ENCODE results near the gene CMTM6. TPM values are rescaled to one million over a fixed set of nuclear protein-coding genes. Genes with fewer than 3 reads are reported as not detected.
"Not testable (repeated sequence)": the region's sequence is repeated elsewhere in the genome, so short reads cannot be mapped to it uniquely, and the experiment has no call there.

Gene CMTM6
- polyA plus RNA-seq, 3 donors, result 81.6 to 90.3 (median 81.6) TPM

DNA sequence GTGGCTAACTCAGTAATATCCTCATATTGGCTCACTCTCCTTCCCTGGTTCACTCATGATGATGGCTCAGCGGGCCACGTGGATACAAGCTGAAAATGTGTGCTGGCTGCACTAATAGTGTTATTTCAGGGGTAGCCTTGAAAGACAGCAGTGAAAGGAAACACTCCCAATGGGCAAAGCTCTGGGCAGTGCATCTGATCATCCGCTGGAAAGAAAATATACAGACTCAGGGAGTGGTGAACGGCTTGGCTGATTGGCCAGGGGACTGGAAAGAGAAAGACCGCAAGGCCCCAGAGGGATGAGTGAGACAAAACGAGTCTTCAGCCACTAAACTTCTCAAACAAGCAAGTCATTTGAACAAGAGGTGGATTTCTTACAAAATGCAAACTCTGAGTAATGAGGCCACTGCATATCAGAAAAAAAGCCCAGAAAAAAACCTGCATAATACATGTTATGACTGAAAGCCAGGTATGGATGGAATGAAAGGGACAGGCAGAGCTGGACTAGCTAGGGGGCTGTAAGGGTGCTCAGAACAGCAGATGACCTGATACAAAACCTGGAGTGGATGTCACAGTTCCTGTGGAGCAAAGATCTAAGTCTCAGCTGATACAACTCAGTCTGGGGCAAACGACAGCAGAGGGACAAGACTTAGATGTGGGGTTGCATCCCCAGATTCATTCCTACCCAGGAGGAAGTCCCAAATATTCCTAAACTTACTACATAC lies 33.3 kb downstream of the CMTM6 start:
- DNase-seq (ENCODE audit: low read depth in 3 of 3, low spot score in 2 of 3), result no peak

DNA sequence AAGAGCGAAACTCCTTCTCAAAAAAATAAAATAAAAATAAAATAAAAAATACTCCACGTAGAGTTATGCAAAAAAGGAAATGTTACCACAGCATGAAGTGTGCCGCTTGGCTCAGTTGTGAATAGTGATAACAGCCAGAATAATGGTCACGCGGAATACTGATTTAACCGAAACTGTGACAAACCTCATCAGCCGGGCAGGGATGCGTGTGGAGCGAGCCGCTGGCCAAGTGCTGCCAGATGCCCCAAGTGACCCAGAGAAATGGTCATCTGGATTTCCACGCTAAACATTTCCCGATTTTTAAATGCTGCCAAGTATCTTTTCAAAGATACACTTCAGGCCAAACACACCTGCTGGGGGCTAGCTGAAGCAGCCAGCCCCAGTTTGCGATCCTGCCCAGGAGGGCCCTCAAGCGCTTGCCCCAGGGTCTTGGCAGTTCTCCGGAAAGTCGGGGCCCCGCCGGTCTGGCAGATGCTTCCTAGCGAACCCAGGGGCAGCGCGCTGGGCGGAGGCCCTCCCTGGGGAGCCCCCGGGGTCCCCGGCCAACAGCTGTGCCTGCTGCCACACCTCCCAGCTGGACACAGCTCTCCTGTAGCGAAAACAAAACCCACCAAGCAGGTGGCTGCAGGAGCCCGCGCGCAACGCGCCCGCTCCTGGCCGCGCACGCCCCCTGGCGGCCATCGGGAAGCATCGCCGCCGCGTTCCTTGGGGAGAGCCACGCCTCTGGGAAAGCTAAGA lies 35.1 kb downstream of the CMTM6 start:
- DNase-seq (ENCODE audit: low read depth in 3 of 3, low spot score in 2 of 3), result peak; percentile 36 to 61 (median 59)

DNA sequence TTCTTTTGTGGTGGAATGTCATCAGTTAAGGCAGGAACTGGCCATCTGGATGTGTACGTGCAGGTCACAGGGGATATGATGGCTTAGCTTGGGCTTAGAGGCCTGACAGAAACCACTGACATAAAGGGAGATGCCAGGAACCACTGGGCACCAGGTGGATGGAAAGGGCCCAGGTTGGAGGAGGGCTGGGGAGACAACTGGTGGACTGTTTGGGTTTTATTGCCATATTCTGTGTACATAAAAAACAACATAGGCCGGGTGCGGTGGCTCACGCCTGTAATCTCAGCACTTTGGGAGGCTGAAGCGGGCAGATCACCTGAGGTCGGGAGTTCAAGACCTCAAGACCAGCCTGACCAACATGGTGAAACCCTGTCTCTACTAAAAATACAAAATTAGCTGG lies 35.8 kb downstream of the CMTM6 start:
- DNase-seq (ENCODE audit: low read depth in 3 of 3, low spot score in 2 of 3), result not testable (repeated sequence)

DNA sequence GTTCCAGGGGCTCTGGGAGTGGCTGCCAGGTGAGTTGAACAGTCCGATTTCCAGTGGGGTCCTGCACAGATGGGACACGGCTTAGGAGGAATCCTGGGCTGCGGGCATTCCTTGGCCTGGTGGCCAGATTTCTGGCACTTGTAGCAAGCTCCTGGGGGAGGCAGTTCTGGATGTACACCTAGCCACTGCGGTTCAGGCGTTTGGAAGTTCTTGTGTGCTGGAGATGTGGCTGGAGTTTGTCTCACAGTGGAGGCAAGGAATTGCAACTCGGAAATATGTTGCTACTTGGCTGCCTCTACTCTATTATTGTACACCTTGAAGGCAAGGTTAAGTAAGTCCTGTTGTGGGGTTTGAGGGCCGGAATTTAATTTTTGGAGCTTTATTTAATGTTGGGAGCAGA lies 37.9 kb downstream of the CMTM6 start:
- DNase-seq (ENCODE audit: low read depth in 3 of 3, low spot score in 2 of 3), result not testable (repeated sequence)

DNA sequence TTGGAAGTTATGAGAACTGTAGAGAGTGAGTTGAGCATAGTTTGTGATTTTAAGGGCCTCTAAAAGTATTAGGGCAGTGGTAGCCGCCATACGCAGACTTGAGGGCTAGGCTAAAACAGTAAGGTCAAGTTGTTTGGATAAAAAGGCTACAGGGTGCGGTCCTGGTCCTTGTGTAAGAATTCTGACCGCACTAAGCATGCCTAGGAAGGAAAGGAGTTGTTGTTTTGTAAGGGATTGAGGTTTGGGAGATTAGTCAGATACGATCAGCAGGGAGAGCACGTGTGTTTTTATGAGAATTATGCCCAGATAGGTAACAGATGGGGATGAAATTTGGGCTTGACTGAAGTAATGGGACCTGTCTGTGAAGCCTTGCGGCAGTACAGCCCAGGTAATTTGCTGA lies 39.2 kb downstream of the CMTM6 start:
- DNase-seq (ENCODE audit: low read depth in 3 of 3, low spot score in 2 of 3), result not testable (repeated sequence)

DNA sequence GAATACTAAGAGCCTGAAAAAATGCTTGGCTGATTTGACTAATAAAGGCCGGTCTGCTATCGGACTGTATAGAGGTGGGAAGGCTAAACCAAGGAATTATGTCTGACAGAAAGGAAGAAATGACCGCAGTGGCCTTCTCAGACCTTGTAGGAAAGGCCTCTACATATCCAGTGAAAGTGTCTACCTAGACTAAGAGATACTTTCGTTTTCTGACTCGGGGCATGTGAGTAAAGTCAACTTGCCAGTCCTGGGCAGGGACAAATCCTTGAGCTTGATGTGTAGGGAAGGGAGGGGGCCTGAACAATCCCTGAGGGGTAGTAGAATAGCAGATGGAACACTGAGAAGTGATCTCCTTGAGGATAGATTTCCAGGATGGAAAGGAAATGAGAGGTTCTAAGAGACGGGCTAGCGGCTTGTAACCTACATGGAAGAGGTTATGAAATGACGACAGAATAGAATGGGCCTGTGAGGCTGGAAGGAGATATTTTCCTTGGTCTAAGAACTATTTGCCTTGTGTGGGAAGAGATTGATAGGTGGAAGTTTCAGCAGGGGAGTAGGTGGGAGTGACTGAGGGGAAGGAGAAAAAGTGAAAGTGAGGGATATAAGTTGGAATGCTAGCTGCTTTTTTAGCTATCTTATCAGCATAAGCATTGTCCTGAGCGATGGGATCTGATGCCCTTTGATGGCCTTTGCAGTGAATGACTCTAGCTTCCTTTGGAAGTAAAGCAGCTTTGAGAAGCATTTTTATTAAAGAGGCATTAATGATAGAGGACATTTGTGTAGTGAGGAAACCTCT lies 40.3 kb downstream of the CMTM6 start:
- DNase-seq (ENCODE audit: low read depth in 3 of 3, low spot score in 2 of 3), result not testable (repeated sequence)

DNA sequence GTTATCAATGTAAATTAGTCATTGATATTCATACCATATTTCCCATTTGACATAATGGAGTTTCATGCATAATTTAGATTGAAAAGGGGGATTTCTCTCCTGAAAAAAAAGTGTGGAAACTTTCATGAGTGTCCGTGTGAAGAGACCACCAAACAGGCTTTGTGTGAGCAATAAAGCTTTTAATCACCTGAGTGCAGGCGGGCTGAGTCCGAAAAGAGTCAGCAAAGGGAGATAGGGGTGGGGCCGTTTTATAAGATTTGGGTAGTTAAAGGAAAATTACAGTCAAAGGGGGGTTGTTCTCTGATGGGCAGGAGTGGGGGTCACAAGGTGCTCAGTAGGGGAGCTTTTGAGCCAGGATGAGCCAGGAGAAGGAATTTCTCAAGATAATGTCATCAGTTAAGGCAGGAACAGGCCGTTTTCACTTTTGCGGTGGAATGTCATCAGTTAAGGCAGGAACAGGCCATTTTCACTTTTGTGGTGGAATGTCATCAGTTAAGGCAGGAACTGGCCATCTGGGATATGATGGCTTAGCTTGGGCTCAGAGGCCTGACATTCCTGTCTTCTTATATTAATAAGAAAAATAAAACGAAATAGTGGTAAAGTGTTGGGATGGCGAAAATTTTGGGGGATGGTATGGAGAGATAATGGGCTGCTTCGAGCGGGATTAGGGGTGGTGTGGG lies 41.7 kb downstream of the CMTM6 start:
- not testable (repeated sequence) for DNase-seq (ENCODE audit: low read depth in 3 of 3, low spot score in 2 of 3)

DNA sequence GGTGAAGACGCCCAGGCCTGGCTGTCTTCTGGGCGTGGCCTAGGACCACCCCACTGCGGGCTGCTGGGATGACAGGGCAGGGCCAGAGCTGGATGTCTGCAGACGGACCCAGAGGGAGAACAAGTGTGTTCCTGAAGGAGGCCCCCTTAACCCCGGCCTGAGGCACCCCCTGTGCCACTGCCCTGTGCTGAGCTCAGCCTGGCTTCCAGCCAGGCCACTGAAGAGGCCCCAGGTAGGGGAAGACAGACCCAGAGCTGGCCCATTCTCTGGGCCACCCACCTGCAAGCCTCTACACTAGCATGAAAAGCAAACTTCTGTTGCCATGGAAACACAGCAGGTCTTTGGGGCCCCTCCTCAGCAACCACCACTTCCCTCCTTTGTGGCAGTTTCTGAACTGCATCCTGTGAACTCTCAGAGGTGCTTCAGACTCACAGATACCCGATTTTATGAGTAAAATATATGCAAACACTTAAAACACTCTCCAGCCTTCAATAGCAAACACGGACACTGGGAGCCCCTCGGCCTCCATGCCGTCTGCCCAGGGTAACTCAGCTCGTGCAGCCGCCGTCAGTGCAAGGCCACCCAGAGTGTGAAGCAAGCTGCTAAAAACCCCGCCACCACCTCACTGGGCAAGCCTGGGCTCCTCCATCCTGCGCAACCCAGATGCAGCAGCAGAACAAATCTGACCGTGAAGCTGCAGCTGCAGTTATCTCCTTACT lies 42.5 kb downstream of the CMTM6 start:
- no peak for DNase-seq (ENCODE audit: low read depth in 3 of 3, low spot score in 2 of 3)

DNA sequence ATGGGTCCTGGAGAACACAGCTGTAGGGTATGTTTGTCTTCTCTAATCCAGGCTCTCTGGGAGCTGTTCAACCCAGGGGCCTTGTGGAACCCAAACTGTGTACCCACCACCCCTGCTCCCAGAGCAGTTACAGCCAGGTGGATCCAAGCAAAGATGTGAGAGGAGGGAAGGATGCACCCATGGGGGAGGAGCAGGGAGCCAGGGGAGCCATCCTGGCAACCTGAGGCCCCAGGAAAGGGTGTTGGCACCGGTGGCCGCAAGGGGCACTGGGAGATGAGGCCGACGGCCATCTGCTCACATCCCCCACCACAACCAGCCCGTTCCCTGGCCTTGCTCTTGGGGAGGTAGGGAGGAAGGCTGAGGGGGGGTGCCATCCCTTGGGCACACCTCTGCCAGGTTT lies 43.2 kb downstream of the CMTM6 start:
- no peak for DNase-seq (ENCODE audit: low read depth in 3 of 3, low spot score in 2 of 3)

DNA sequence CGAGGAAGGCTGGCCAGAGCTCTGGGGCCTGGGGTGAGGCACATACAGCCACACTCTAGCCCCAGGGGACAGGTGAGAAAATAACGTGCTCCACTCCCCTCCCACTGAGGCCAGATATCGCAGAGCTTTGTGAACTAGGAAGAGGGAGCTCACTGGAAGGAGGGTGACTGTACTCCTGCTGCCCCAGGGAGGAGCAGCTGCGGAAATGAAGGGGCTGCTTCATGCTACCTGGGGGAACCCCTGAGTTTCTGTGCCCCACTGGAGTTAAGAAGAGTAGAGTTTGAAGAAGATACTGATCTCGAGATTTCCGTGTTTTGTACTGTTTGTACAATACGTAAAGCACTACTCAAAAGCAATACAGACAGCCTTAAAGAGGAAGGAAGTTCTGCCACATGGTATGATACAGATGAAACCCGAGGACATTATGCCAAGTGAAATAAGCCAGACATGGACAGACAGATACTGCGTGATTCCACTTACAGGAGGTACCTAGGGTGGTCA lies 44.6 kb downstream of the CMTM6 start:
- DNase-seq (ENCODE audit: low read depth in 3 of 3, low spot score in 2 of 3), result no peak

DNA sequence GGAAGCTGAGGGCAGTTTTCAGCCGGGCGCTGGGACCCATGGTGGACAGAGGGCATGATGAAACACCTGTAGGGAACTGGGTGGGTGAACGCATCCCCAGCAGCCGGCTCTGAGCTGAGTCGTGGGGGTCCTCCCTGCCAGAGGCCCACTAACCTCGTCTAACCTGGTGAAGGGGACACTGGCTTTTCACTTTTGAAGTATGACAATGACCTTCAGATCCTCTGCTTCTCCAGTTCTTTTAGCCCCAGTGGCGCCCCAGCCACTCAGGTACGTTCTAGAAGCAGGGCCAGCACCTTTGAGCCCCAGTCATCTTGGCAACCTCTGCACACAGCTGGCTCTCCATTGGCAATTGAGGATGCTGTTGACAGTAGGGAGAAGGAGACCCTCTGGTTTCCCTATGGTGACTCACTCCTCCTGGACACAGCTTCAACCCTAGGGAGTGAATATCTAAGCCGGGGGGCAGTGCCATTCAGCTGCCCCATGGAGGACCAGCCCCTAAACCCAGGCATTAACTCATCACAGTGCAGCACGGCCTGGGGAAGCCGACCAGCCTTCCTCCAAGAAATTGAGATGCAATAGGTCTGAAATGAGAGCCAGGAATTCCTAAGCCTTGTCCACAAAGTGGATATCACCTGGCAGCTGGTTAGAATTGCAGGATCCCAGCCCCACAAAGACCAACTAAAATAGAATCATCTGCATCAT lies 46.1 kb downstream of the CMTM6 start:
- DNase-seq (ENCODE audit: low read depth in 3 of 3, low spot score in 2 of 3), result no peak

DNA sequence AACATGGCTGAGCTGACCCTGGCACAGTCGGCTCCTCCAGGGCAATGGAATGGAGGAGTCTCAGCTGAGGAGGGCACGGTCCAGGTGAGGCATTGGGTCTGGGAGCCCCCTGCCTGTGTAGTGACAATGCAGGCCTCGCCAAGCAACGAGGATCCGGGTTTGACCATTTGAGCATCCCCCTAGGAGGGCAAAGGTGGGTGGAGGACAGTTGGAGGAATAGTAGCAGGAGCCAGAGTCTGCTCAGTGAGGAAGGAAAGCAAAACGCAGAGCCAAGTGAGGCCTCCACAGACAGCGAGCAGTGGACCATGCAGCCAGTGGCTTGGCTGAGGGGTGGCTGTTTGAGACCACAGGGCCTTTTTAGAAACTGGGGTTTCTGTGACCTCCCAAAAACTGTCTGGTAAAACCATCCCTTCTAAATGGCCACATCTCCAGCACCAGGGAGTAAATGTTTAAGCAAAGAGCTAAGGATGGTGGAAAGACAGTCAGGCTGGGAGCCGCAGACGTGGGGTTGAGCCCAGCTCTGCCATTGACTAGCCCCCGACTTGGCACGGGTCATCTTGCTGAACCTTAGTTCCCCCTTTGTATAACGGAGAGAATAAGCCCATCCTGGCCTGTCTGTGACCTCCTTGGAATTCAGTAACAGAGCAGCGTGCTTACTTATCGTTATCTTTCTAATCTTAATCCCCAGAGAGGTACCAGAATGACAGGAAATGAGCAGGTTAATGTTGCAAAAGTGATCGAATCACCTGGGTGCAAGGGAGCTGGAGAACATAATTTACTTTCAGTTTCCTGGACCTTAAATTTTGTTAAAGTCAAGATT lies 46.8 kb downstream of the CMTM6 start:
- DNase-seq (ENCODE audit: low read depth in 3 of 3, low spot score in 2 of 3), result no peak

DNA sequence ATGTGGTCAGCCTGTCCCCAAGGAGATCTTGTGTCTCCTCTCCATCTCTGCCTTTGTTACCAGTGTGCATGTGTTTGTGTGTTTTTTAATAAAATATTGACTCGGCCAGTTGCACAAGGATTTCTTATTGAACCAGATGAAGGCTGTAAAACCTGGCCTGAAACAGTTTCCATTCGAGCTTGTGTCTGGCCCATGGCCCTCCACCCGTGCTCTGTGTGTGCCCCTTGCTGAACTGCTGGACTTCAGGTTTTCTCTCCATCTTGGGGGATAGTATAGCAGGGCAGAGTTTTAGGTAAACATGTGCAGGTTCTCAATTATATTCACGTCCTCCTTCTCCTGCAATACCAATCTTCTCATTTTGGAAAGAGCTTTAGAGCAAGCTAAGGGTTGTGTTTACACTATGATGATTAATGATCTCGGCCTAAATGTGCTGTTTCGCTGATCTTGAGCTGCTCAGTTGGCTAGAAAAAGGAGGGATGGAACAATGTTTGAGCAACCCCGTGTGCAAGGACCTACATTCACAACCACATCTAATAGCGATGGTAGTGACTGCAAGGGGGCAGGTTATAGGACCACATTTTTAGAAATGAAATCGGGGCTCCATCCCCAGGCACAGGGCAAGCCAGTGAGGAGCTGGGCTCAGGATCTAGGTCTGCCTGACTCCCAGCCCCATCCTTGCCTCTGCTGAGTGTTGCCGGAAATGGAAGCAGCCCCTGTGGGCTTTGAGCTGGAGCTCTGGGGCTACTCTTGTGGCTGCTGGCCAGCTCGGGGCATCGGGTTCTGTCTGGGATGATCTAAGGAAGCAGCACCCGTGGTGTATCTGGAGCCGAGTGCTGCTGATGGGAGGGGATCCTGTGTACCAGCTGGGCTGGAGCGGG lies 47.7 kb downstream of the CMTM6 start:
- DNase-seq (ENCODE audit: low read depth in 3 of 3, low spot score in 2 of 3), result no peak

DNA sequence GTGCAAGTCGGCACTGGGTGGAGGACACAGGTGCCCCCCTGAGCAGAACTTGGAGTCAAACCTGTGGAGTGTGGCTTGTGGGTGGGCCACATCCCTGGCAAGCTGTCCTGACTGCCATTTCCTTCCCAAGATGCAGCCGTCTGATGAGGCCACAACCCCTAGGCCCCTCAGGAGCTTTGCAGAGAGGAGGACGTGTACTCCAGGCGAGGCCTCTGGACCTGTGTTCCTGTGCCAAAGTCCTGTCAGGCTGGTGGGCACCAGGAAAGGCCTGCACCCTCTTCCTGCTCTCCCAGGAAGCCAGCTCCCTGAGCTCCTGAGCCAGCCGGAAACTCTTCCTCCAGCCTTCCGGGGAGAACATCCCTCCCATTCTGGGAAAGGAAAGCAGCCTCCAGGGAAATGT lies 48.5 kb downstream of the CMTM6 start:
- DNase-seq (ENCODE audit: low read depth in 3 of 3, low spot score in 2 of 3), result no peak

DNA sequence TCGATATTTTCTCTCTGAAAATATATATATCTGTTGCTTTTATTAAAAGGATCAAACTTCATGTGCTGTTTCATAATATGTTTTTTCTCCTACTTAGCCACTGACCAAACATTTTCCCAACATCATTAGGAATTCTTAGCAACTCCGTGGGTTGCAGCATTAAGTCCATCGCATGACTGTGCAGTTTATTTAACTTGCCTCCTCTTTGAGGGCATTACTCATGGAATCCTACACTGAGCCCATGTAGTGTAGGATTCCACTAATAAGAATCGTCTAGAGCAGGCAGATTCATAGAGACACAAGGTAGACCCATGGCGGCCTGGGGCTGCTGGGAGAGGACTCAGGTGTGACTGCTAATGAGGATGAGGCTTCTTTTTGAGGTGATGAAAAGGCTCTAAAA lies 49.3 kb downstream of the CMTM6 start:
- no peak for DNase-seq (ENCODE audit: low read depth in 3 of 3, low spot score in 2 of 3)

DNA sequence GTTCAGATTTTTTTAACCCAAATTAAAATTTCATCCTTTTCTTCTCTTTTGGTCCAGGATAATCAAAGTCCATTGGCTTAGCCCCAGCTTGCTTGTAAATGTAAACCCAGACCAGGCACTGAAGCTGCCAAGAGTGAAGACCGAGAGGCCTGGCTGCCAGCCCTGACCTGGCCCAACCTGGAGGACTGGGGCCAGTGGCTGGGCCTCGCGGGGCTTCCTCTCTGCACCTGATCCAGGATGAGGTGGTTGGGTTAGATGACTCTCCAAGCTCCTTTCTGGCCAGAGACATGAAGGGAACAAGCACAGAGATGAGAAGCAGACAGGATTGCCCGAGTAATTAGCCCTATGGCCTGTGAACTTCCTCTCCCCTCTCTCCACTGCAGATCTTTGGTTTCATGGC lies 50.6 kb downstream of the CMTM6 start:
- no peak for DNase-seq (ENCODE audit: low read depth in 3 of 3, low spot score in 2 of 3)

DNA sequence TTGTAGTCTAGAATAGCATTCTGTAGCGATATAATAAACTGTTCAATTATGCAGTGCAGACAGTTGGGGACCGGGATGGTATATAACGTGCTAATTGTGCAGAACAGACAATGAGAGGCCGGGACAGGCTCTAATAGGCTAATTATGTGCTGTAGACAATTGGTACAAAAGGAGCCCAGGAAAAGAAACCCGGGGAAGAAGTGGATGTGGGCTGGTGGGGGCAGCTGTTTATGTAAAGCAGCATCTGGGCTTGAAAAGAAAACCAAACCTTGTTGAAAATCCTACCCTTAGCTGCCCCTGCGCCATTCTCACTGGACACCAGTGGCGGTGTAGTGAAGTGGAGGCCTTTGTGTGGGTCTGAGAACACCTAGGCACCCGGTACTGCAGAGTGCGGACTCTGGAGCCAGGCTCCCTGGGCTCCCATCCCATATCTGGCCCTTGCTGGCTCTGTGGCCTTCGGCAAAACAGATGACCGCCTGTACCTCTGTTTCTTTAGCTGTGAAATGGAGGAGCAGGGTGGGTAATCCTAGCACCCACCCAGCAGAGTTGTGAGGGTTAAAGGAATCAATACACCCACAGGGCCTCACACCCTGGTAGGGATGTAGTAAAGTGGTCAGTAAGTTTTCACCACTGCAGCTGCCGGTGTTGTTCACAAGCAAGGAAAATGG lies 51.5 kb downstream of the CMTM6 start:
- no peak for DNase-seq (ENCODE audit: low read depth in 3 of 3, low spot score in 2 of 3)
